GM19328 (cell line): ENCODE measurements around the gene SLC38A6.

ENCODE experiments used
- ATAC-seq: cut with Tn5 transposase; IDR thresholded peaks from one replicate; pipeline ENCODE4 v1.9.1; 2021; ENCODE audit warnings: mild to moderate bottlenecking, moderate library complexity; ENCODE audit not compliant: unreplicated experiment

The SLC38A6 gene

DNA sequence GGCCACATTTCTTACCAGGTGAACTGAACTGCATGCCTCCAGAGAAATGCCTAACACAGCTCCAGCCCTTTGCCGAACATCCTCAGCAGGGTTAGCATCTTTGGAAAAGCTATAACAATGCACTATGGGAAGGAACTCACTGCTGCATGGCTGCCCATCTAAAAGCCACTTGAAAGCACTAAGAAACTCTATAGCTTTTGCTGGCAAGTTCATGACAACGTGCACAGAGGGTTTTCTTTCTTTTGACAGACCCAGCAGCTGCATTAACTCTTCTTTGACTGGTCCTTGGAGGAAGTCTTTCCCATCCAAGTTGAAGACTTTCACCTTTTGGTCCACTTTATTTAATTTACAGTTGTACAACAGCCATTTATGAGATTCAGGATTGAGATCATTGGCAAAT lies 5.5 kb upstream of the SLC38A6 start:
- ATAC-seq = no peak

DNA sequence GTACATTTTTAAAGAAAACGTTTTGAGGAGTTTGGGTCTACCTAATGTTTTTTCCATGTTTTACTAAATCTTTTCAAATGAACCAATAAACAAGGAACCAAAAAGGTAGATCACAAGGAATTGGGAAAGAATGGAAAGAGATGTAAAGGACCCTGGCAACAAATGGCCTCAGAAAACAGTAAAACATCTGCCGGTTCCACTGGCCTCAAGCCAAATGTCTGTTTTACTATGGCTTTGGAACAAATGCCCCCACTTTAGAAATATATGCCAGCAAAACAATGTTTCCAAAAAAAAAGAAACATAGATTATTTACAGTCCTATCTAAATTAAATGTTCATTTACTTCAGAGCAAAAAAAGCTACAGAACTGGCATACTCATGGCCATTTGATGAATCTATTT lies 3.2 kb upstream of the SLC38A6 start:
- no peak for ATAC-seq

DNA sequence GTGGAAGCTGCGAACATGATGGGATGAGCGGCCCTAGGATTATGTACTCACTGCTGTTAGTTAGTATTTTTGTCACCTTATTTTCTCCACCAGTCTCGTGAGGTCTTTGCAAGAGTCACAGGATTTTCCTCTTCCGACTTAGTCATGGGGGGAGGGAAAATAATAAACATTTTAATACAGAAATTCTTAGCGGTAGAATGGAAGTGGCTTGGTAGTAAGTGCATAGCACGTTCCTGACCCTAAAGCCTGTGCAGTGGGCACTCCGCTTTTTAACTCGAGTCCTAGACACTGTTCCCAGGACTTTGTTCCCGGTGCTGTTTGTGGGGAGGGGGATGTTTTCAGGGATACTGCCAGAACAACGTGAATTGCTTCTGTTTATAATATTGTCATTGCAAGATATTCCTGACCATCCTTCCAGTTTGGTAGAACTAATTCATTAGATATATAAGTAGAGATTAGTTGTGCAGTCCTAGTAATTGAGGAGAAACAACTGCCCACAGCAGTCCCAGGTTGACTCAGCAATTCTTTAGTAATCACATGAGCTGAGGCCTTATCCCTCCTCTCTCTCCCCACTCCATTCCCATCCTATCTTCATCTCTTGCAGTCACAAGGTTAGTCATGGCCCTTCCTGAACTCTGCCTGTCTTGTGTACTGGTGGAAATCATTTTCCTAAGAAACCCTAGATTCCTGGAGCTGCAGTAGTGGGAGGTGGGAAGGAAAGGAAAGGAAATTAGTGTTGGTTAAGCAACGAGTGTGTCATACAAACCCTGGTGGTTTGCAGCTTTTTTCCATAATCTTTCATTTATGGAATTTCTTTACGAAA lies 799 bp downstream of the SLC38A6 start:
- no peak for ATAC-seq

- ATAC-seq = no peak
These were observed 3.2 kb downstream of the SLC38A6 start for GRCh38 chr14:60984196-60984595.

DNA sequence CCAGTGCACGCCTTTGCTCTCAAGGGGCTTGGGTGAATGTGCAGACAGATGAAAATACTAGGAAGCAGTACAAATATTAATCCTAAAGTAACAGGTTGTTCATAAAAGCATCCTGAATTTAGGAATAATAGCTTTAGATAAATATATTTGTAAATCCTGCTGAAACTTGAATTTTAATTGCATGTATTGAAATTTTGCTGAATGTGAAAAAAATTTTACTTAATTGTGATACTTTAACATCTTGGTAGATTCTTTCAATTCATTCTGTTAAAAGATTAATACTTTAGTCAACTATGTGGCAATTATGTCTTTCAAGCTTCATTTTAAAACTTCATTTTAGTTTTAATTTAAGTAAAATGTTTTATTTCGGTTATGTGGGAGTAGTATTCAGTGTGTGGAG lies 5.5 kb downstream of the SLC38A6 start:
- ATAC-seq = no peak

DNA sequence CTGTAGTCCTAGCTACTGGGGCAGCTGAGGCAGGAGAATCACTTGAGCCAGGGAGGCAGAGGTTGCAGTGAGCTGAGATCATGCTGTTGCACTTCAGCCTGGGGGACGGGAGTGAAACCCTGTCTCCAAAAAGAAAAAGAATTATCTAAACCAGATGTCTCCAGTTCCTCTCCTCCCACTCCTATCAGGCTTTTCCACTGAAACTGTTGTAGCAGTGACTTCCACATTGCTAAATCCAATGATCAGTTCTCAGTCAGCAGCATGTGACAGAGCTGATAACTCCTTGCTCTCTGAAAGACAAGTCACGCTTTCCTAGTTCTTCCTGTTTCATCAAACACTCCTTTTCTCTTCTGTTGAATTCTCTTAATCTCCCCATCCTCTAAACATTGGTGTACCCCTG lies 8.6 kb downstream of the SLC38A6 start:
- ATAC-seq = no peak

- ATAC-seq = no peak
These were observed 17.6 kb downstream of the SLC38A6 start for GRCh38 chr14:60998617-60999016.

GRCh38 chr14:60999536-60999935 lies 18.5 kb downstream of the SLC38A6 start:
- ATAC-seq = no peak

DNA sequence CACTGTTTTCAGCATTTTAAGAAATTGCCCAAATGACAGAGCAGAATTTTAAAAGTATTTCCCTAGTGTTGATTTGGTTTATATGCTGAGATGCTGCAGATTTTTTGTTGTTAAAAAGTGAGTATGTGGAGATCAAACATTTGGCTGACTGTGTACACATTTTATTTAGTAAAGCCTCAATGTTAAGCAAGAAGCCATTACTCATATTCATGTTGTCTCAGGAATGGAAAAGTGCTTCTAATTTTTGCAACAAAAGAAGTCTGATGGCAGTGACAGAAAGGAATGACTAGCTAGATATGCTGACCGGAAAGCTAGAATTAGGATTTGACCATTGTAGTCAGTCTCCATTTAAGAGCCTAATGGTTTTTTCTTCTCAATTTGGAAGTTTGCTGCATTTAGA lies 22.5 kb downstream of the SLC38A6 start:
- no peak for ATAC-seq

- no peak for ATAC-seq
These were observed 38.5 kb downstream of the SLC38A6 start for GRCh38 chr14:61019537-61019936.

DNA sequence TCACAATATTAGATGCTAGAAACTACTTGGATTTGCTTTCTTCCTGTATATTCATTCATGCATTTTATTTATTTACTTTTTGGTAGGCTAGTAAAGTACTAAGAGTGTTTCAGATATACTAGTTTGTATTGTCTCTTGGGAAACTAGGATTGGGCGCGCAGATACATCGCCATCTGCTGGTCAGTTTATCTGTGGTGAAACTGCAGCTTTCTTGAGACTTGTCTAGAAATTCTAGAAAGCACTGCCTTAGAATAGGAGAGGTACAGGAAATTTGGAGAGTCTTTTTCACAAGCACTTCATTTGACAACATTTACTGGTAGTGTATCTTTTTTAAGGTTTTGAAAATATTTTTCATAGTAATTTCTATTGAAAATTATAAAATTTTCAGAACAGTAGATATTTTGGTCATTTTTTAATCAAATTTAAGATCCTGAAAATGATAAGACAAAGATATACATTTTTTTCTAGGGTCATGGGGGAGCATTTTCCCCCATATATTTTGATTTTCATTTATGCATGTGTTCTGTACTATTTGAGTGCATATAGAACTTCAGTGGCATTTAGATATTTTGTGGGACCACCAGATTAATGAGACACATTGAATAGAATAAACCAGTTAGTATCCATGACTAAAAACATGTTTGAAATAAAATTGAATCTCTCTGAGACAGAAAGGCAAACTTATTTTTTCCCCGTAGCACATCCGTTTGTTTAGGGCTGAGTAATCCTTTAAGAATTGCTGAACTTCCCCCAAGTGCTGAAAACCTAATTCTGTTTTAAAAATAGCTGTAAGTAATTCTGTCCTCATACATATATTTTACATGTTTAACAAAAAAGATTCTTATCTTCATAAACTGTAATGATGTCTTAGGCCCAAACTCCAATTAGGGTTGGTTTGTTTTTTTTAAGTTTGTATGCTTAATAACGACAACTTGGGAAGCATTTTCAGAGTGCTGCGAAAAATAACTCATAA lies 44.5 kb downstream of the SLC38A6 start:
- no peak for ATAC-seq

- no peak for ATAC-seq
These were observed 45.5 kb downstream of the SLC38A6 start for GRCh38 chr14:61026526-61026925.

DNA sequence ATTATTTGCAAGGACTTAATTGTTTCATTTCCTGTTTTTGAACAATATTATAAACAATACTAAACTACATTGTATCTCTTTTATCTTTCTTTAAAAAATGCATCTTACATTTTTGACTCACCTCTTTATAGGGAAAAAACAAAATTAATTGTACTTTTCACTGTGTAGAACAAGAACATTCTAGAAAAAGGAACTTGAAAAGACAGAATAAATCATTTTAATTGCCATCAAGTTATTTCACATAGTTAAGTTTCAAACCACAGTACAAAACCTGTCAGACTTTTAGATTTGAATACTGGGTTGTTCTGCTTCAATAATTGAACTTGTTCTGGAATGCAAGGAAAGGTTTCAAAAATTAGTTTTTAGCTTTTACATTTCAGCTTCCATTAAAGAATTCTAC lies 50.0 kb downstream of the SLC38A6 start:
- ATAC-seq = no peak

DNA sequence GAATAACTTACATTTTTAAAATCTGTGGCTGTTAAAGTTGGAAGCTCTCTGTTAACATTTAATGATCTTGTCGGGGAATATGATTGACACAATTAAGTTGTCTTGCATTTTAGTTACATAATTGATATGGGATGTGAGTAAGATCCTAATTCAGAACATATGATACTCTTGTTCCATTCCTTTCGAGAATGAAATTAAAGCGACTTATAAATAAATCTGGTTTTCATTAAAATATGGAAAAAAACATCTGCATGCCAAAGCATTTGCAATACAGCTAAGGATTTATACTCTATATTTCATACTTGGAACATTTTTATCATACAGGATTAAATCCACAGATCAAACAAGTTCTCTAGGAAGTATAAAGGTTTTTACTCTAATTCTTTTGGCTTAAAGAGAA lies 52.0 kb downstream of the SLC38A6 start:
- ATAC-seq = no peak

DNA sequence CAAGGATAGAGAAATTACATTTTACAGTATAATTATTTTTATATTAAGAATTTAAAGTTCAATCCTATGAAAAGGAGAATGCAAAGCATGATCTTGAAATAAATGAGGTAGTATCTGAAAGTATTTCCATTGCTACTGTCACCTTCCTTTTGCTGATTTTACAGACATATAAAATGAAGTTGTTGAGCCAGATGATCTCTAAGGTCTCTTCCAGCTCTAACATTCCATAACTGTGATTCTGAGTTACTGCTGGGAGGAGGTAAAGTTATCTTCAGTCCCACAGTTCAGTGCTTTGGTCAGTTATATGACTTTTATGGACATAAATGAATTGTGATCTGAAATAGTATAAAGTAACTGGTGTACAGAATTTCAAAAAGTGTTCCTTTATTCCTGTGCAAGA lies 52.8 kb downstream of the SLC38A6 start:
- ATAC-seq = no peak

GRCh38 chr14:61034416-61035120 lies 53.5 kb downstream of the SLC38A6 start:
- no peak for ATAC-seq

- no peak for ATAC-seq
These were observed 56.2 kb downstream of the SLC38A6 start for GRCh38 chr14:61037215-61037614.

- no peak for ATAC-seq
These were observed 60.7 kb downstream of the SLC38A6 start for GRCh38 chr14:61041704-61042103.

DNA sequence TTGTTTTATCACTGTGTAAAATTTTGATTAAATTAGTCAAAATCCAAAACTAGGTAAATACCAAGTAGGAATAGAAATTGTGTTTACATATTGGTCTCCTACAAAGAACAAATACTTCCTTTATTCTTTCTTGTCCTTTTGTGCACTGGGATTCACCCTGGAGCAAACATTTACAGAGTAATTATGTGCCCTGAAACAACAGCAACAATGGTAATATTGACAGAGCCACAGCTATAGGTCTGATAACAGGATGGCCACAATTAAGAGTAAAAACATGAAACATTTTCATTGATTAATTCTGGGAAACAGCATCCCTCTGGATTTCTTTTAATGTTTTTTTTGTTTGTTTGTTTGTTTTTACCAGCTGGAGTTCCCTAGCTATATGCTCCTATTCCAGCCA lies 61.2 kb downstream of the SLC38A6 start:
- ATAC-seq = no peak

DNA sequence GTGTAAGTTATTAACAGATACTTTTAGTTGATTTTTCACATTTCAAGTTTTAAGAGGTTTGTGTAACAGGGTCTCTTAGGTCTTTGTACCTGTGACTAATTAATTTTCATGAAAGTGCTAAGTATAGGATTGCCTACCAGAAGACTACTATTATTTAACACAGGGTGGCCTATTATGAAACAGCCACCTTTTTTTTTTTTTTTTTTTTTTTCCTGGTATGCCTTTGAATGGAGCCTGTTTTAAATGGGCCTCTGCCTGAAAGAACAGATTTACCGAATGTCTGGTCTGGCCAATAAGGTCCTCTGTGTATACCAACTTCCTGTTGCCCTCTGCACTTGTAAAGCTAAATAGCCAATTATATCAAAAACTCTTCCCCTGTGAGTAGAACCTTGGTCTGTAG lies 62.5 kb downstream of the SLC38A6 start:
- no peak for ATAC-seq

GRCh38 chr14:61047021-61047420 lies 66.0 kb downstream of the SLC38A6 start:
- ATAC-seq = no peak
